Keratinocyte (primary cell): ENCODE data around the gene PRSS12.

ENCODE experiments used
- CTCF ChIP-seq, 3 experiments: IDR thresholded peaks in 1 of 3; conservative IDR thresholded peaks in 1 of 3; optimal IDR thresholded peaks in 1 of 3; 2 replicates in 2 of 3; 3 replicates in 1 of 3; pipeline versions ENCODE3 to v1.5.1; 2011; ENCODE audit warnings: low read length in 3 of 3, mild to moderate bottlenecking in 3 of 3, moderate library complexity in 2 of 3, control low read depth in 1 of 3, inconsistent platforms in 1 of 3; ENCODE audit not compliant: insufficient read depth in 2 of 3; ENCODE audit errors: extremely low read depth in 1 of 3
- EZH2 ChIP-seq: IDR thresholded peaks from one replicate; pipeline ENCODE4 v1.6.1; 2012; ENCODE audit warnings: inconsistent platforms, mild to moderate bottlenecking, low read length, moderate library complexity

GRCh38 chr4:118249890-118250289, 102.9 kb downstream of the PRSS12 start:
- TF ChIP-seq CTCF (optimal IDR thresholded peaks at IDR 0.05 in 1 of 3, IDR thresholded peaks at IDR 0.05 in 1 of 3, conservative IDR thresholded peaks at IDR 0.05 in 1 of 3; ENCODE audit: extremely low read depth in 1 of 3, insufficient read depth in 2 of 3, low read length in 3 of 3) = no peak
- no peak for TF ChIP-seq EZH2
